K562 (cell line): ENCODE results near the gene ALDH16A1. TPM values are rescaled to one million over a fixed set of nuclear protein-coding genes. Genes with fewer than 3 reads are reported as not detected.

ENCODE experiments used
- ATAC-seq: fragments of 200-7000 bp; cut with Tn5 transposase; 3 replicates; pipeline ENCODE4 v1.9.1; 2020; ENCODE audit warnings: moderate library complexity
- BruUV-seq: library from RNA; stranded (reverse); fragments of 400-500 nt; replicated peaks from 2 replicates; lab custom pipeline; 2021; lab: Mats Ljungman, UMichigan
- CTCF ChIA-PET: fragments of 300-600 bp; formaldehyde crosslinking; extraction: SDS; loops from one replicate; lab custom pipeline; 2021; ENCODE audit warnings: low intra/inter-chr PET ratio; lab: Yijun Ruan, JAX
- POLR2A ChIA-PET: fragments of 300-600, 350-650 bp; sonication (Branson Sonifier 250); formaldehyde crosslinking; extraction: SDS; loops from one replicate; lab custom pipeline; 2021; ENCODE audit warnings: antibody characterized with exemption, inconsistent platforms; lab: Yijun Ruan, JAX
- DNase-seq, 4 experiments: peaks; one replicate each; pipeline versions ENCODE4 v3.0.0 to v3.0.0-alpha.2; 2011 to 2018; ENCODE audit warnings: low spot score in 3 of 4, mixed read lengths in 3 of 4; ENCODE audit errors: extremely low read depth in 1 of 4
- FAIRE-seq: peaks from 2 replicates; lab custom pipeline; 2011; peaks lifted over from hg19 to GRCh38; lab: Jason Lieb, UNC
- H2AFZ ChIP-seq: 2 replicates; pipeline ENCODE4 v1.6.0; 2011; ENCODE audit warnings: low read depth, low read length, control low read depth, inconsistent platforms
- H3K27ac ChIP-seq: fragments of 200-600 bp; 3 replicates; pipeline ENCODE4 v1.8.0; 2011; ENCODE audit warnings: low read depth, mild to moderate bottlenecking, control low read depth, inconsistent platforms, low read length, moderate library complexity, mixed read lengths; ENCODE audit errors: extremely low read depth
- H3K27me3 ChIP-seq, 2 experiments: fragments of 300-600 bp in 1 of 2; 2 replicates in 1 of 2; 3 replicates in 1 of 2; pipeline versions ENCODE4 v1.6.0 to v1.8.0; 2011; ENCODE audit warnings: inconsistent platforms in 2 of 2, low read length in 2 of 2, mild to moderate bottlenecking in 1 of 2, mixed read lengths in 1 of 2, moderate library complexity in 1 of 2; ENCODE audit not compliant: control insufficient read depth in 2 of 2, insufficient read depth in 2 of 2
- H3K36me3 ChIP-seq: fragments of 300-600 bp; 3 replicates; pipeline ENCODE4 v1.8.0; 2011; ENCODE audit warnings: mild to moderate bottlenecking, low read length, inconsistent platforms; ENCODE audit not compliant: control insufficient read depth, insufficient read depth
- H3K4me1 ChIP-seq, 2 experiments: fragments of 200-600 bp in 1 of 2; replicated peaks in 1 of 2; 2 replicates in 1 of 2; 3 replicates in 1 of 2; pipeline versions ENCODE4 v1.5.1 to v1.8.0; 2011; ENCODE audit warnings: inconsistent platforms in 2 of 2, low read length in 2 of 2, mild to moderate bottlenecking in 1 of 2, mixed read lengths in 1 of 2, moderate library complexity in 1 of 2; ENCODE audit not compliant: control insufficient read depth in 2 of 2, insufficient read depth in 2 of 2
- H3K4me2 ChIP-seq: 2 replicates; pipeline ENCODE4 v1.6.1; 2011; ENCODE audit warnings: low read length, control low read depth, inconsistent platforms, mixed read lengths; ENCODE audit not compliant: insufficient read depth
- H3K4me3 ChIP-seq: fragments of 200-600 bp; sonication (generic), shearing (Covaris generic); 2 replicates; pipeline ENCODE4 v1.5.1; 2016; ENCODE audit warnings: control low read depth, inconsistent platforms
- H3K79me2 ChIP-seq: fragments of 200-600 bp; 3 replicates; pipeline ENCODE4 v1.8.0; 2011; ENCODE audit warnings: low read length, inconsistent platforms; ENCODE audit not compliant: control insufficient read depth, insufficient read depth
- H3K9ac ChIP-seq, 2 experiments: 2 replicates each; pipeline versions ENCODE4 v1.6.0 to v1.6.1; 2011; ENCODE audit warnings: low read depth in 2 of 2, low read length in 2 of 2, control low read depth in 1 of 2, inconsistent platforms in 1 of 2, mild to moderate bottlenecking in 1 of 2, mixed read lengths in 1 of 2; ENCODE audit not compliant: insufficient read depth in 1 of 2
- H3K9me1 ChIP-seq: one replicate; pipeline ENCODE4 v1.6.0; 2011; ENCODE audit warnings: inconsistent platforms, mild to moderate bottlenecking, low read length, moderate library complexity; ENCODE audit not compliant: control insufficient read depth, insufficient read depth
- H3K9me3 ChIP-seq: replicated peaks from 2 replicates; pipeline ENCODE4 v1.5.1; 2011; ENCODE audit warnings: low read depth, low read length, inconsistent platforms; ENCODE audit not compliant: control insufficient read depth, insufficient read depth
- H4K20me1 ChIP-seq: replicated peaks from 2 replicates; pipeline ENCODE4 v1.6.1; 2011; ENCODE audit warnings: low read length, inconsistent platforms, mixed read lengths; ENCODE audit not compliant: control insufficient read depth, insufficient read depth
- ATF7 ChIP-seq: fragments of 450-650 bp; IDR thresholded peaks from 2 replicates; pipeline ENCODE4 v1.7.1; 2014; ENCODE audit warnings: mild to moderate bottlenecking, moderate library complexity
- BRF2 ChIP-seq: IDR thresholded peaks from 3 replicates; pipeline ENCODE4 v1.6.1; 2011; ENCODE audit warnings: borderline replicate concordance, mild to moderate bottlenecking; ENCODE audit not compliant: insufficient read length, insufficient read depth
- CREM ChIP-seq: IDR thresholded peaks from 2 replicates; pipeline ENCODE4 v1.6.1; 2014; ENCODE audit warnings: antibody characterized with exemption, low read depth
- GABPB2 ChIP-seq: fragments of 250-450 bp; sonication (Bioruptor Pico); conservative IDR thresholded peaks from 2 replicates; pipeline ENCODE4 v1.5.1; 2021; ENCODE audit warnings: mild to moderate bottlenecking
- HCFC1 ChIP-seq: IDR thresholded peaks from 2 replicates; pipeline ENCODE4 v1.6.1; 2012; ENCODE audit warnings: low read depth, low read length, improper control_type of control experiment
- NFRKB ChIP-seq: fragments of 450-650 bp; IDR thresholded peaks from 2 replicates; pipeline ENCODE4 v1.6.1; 2016; ENCODE audit warnings: low read depth
- THRA ChIP-seq: fragments of 450-650 bp; IDR thresholded peaks from 2 replicates; pipeline ENCODE4 v1.6.1; 2017; ENCODE audit warnings: mild to moderate bottlenecking, moderate library complexity
- ZNF263 ChIP-seq: sonication (generic); formaldehyde crosslinking; IDR thresholded peaks from 2 replicates; pipeline ENCODE4 v1.8.0; 2022; ENCODE audit warnings: mild to moderate bottlenecking, missing genetic modification reagents, borderline replicate concordance
- ZNF280A ChIP-seq: fragments of 450-650 bp; IDR thresholded peaks from 2 replicates; pipeline ENCODE4 v1.6.1; 2018; ENCODE audit warnings: mild to moderate bottlenecking, low read depth; ENCODE audit not compliant: partially characterized antibody
- WGBS: fragments of 100-300 bp; shearing (Covaris generic); methylation state at CpG from one replicate; pipeline ENCODE4 v1.1.6; 2016; ENCODE audit warnings: low coverage, mixed read lengths; ENCODE audit not compliant: insufficient coverage; ENCODE audit errors: missing lambda C conversion rate; 5-methylcytosine and 5-hydroxymethylcytosine counted together
- in situ Hi-C: fragments of 300-500 bp; cut with MboI; formaldehyde crosslinking; loops from 4 replicates; pipeline ENCODE4 v1.15.0; 2018; ENCODE audit warnings: inconsistent platforms, mixed read lengths
- intact Hi-C: fragments of 100-400 bp; cut with micrococcal nuclease; formaldehyde crosslinking; loops from 2 replicates; pipeline ENCODE4 v1.14.2; 2022
- polyA plus RNA-seq, 8 experiments: library from polyadenylated mRNA; depleted of rRNA in 4 of 8; stranded (reverse) in 5 of 8; unstranded in 3 of 8; fragments of >200 nt; fragmentation: Nextera tagmentation in 2 of 8; fragmentation: Illumina TruSeq in 1 of 8; extraction: Ambion mirVana in 2 of 8; extraction: Trizol in 1 of 8; gene quantifications; 2 replicates each; pipeline versions ENCODE4 v1.2.1 to v1.2.3, GENCODE V29; 2011 to 2014; ENCODE audit warnings: inconsistent platforms in 1 of 8, missing spikeins in 1 of 8
- total RNA-seq, 7 experiments: library from RNA; depleted of rRNA in 6 of 7; stranded (reverse); fragments of >200 nt in 6 of 7; fragmentation: Illumina TruSeq in 2 of 7; extraction: Trizol in 2 of 7; gene quantifications; 2 replicates each; pipeline versions ENCODE4 v1.2.1 to v1.2.3, GENCODE V29; 2011 to 2021; ENCODE audit warnings: low replicate concordance in 1 of 7
- TF ChIP-seq, protein P1 (sequence below): fragments of 200-800 bp; sonication (Bioruptor generic); IDR thresholded peaks from 2 replicates; pipeline ENCODE4 v1.6.1; 2016; ENCODE audit warnings: missing genetic modification characterization, missing compliant biosample characterization

Gene ALDH16A1
- total and polyA plus RNA-seq, 9 of the 15 experiments (the other 6 are each of a cell fraction or from before 2014, with no cell fraction given) = 2.2 to 52.2 (median 7.6) TPM

DNA sequence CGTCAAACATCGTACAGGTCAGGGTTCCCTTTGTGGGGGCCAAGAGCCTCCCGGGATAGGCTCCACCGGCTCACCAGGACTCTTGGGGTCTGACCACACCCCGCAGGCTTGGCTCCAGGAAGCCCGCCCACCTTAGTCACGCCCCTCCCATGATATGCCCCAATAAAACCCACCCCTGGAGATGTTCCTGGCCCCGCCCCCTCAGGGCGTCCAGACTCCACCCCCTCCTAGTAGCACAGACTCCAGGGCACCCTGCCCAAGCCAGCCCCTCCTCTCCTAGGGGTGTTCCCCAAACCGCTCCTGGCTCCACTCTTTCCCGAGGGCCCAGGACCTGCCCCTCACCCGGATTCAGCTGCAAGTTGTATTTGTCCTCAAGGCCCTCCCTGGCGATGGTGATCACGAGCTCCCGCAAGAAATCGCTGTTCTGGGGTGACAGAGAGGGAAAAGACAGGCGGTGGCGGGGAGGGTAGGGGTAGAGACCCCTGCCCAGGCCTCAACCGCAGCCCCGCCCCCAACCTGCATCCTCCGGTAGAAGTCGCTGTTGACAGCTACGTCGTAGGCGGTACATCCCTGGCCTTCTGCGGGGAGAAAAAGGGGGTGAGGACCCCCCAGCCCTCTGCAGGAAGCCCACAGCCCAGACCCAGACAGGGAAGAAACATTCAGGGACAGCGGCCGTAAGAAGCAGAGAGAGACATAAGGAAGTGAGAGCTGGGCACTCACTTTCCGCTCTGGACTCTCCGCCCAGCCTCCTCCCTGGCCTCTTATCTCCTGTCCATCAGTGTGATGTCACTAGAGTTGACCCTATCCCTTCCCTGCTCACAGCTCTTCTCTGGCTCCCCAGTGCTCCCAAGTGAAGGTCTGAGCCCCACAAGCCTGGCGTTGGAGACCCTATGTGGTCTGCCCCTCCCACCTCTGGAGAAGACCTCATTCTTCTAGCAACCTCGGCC lies 5.3 kb upstream of the ALDH16A1 start:
- peak; percentile 66 to 76 (median 72) for DNase-seq
- Histone ChIP-seq H3K9me3 (no peaks in the 10 kb centered on the region), H3K4me2 (peak overlapping the region; percentile 39), H3K4me1 (peaks cover 16 to 59% of the 10 kb centered on the region in 2 experiments; a peak in 4 of 5 replicates), H3K36me3 (peaks cover 41% of the 10 kb centered on the region; the same call in 2 of the 3 replicates), H3K9ac (peak overlapping the region in 1 of 2 experiments; percentile 65; a peak in 2 of 4 replicates), H3K27me3 (no peaks in the 10 kb centered on the region), H3K4me3 (no peak overlapping the region), H3K9me1 (no peaks in the 10 kb centered on the region), H3K79me2 (peaks cover 34% of the 10 kb centered on the region), H3K27ac (peak overlapping the region; percentile 9; the same call in 1 of the 3 replicates), H4K20me1 (no peaks in the 10 kb centered on the region; the same call in 1 of the 2 replicates), H2AFZ (no peak overlapping the region)
- FAIRE-seq = no peak
- in situ Hi-C loops = no loop called here
- WGBS = 72% methylated on average over 24 of the region's 32 CpGs
- ChIA-PET POLR2A (interaction anchor here (0.6 to 1.2 kb wide), 6 partner anchors 9 to 169 kb away, joined by 3 to 4 read pairs (median 3); partner anchors contain the start of gene RPS11), CTCF (no interaction called here)
- intact Hi-C loops = loop anchor here (10.0 kb wide), 1 partner anchor 183 kb away; no protein-coding TSS in a partner anchor
- no TSS peak for BruUV-seq
- ATAC-seq = peak; percentile 19
- TF ChIP-seq GABPB2 (CRISPR knock-in tag) (no peak), CREM (peak; percentile 68), ZNF280A (no peak), ATF7 (peak; percentile 45; the same call in 1 of the 2 replicates), NFRKB (no peak), HCFC1 (no peak), THRA (no peak), ZNF263 (CRISPR knock-in tag) (0 out of 2 replicates have a peak, but pooled peaks have one; percentile 21), BRF2 (no peak)
- TF ChIP-seq, protein P1, sequence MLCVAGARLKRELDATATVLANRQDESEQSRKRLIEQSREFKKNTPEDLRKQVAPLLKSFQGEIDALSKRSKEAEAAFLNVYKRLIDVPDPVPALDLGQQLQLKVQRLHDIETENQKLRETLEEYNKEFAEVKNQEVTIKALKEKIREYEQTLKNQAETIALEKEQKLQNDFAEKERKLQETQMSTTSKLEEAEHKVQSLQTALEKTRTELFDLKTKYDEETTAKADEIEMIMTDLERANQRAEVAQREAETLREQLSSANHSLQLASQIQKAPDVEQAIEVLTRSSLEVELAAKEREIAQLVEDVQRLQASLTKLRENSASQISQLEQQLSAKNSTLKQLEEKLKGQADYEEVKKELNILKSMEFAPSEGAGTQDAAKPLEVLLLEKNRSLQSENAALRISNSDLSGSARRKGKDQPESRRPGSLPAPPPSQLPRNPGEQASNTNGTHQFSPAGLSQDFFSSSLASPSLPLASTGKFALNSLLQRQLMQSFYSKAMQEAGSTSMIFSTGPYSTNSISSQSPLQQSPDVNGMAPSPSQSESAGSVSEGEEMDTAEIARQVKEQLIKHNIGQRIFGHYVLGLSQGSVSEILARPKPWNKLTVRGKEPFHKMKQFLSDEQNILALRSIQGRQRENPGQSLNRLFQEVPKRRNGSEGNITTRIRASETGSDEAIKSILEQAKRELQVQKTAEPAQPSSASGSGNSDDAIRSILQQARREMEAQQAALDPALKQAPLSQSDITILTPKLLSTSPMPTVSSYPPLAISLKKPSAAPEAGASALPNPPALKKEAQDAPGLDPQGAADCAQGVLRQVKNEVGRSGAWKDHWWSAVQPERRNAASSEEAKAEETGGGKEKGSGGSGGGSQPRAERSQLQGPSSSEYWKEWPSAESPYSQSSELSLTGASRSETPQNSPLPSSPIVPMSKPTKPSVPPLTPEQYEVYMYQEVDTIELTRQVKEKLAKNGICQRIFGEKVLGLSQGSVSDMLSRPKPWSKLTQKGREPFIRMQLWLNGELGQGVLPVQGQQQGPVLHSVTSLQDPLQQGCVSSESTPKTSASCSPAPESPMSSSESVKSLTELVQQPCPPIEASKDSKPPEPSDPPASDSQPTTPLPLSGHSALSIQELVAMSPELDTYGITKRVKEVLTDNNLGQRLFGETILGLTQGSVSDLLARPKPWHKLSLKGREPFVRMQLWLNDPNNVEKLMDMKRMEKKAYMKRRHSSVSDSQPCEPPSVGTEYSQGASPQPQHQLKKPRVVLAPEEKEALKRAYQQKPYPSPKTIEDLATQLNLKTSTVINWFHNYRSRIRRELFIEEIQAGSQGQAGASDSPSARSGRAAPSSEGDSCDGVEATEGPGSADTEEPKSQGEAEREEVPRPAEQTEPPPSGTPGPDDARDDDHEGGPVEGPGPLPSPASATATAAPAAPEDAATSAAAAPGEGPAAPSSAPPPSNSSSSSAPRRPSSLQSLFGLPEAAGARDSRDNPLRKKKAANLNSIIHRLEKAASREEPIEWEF (CRISPR knock-in tag) = no peak
